GM21515 (cell line): ENCODE results near the gene ASTN1.
"Not testable (repeated sequence)": the region's sequence is repeated elsewhere in the genome, so short reads cannot be mapped to it uniquely, and the experiment has no call there.

Experiments
- ATAC-seq: cut with Tn5 transposase; IDR thresholded peaks from one replicate; pipeline ENCODE4 v1.9.1; 2021; ENCODE audit not compliant: unreplicated experiment

ASTN1 gene

GRCh38 chr1:177116941-177117340, 47.6 kb downstream of the ASTN1 start:
- ATAC-seq, result no peak

DNA sequence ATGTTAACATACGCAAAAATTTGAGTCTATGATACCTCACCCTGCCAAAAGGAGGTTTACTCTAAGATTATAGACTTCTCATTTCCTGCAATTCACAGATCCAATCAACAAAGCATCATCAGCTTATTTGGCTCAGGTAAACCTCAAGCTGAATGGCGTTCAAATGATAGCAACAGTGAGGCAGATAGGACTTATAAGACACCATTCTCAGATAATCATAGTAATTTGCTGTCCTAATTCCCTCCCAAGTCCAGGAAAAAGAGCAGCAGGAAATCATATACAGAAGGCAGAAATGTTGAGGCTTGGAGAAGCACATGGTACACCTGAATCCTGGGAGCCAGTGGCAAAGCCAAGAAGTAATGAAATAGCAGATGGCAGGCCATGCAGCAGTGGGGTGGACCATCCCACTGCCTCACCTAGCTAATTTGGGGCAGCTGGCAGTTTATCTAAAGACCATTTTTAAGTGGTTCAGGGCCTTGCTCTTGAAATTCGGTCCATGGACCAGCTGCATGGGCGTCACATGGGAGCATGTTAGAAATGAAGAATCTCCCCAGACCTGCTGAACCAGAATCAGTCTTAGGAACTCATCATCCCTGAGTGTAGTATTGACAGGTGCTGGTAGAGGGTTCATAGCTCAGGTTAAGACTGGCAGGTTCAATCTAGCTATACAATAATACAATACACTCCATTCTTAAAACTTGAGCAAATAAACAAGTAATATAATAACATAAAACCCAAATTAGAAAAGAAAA, 57.7 kb downstream of the ASTN1 start:
- ATAC-seq, result no peak

DNA sequence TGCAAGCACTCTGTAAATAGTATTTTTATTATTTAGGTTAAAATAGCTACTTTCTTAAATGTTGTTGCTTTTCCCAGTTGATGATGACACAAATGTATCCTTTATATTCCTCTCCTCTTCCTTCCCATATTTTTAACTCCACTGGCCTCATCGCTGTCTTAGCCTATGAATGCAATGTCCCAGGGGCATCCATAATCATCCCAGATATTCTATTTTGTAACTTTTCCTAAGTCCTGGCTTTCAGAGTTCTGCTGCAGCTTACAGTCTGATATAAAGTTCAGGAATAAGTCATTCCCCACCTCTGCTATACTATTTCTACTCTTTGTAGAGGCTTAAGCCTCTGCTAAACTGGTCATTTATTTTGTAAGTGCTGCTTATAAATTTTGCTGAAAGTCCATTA, 58.3 kb downstream of the ASTN1 start:
- ATAC-seq, result no peak

DNA sequence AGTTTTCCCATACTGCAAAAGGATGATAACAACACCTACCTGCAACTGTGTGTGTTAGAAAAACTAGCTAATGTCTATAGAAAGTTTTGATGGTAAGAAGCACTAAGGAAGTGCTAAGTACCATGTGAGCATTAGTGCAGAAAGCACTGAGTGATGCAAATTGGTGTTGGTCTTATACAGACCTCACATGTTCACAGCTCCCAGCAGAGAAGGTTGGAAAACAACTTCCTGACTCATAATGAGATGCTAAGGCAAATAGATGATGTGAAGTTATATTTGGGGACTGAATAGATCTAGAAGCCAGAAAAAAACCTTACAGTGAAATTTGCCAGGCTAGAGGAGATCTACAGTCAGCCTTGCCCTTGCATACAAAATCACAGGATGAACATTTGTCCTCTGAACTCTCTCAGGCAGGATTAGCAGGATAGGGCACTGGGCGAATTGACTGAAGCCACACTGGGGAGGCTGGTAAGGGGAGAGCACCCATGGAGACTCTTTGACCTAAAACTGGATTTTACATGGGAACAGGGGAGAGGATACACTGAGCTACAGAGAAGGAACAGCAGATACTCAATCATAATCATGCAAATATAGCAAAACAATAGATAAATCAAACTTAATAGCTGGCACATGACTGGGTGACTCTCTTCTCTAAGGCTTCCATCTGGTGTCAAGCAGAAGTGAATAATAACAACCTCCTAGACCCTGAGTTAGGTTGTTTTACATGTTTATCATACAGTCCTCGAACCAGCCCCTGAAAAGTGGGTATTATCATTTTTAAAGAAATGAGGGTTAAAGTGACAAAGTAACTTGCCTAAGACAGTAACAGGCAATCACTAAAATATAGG, 61.3 kb downstream of the ASTN1 start:
- no peak for ATAC-seq

GRCh38 chr1:177092001-177092400, 72.5 kb downstream of the ASTN1 start:
- ATAC-seq, result no peak

DNA sequence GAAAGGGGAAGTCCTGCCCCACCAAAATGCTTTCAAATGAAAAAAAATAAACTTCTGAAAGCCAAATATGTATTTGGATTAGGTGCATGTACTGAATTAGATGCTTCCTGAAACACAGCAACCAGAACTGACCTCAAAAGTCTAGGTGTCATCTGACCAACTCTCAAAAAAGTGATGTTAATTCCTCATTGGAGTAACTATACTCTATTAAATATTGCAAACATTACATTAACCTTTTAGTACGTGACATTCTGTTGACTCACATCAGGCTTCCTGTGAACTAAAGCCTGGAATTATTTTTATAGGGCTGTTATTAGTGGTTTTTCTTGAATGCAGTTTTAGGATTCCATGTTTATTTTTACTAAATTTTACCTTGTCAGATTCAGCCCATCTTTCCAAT, 73.5 kb downstream of the ASTN1 start:
- no peak for ATAC-seq

- ATAC-seq, result no peak
Observed at GRCh38 chr1:177088966-177089365, 75.5 kb downstream of the ASTN1 start.

GRCh38 chr1:177082855-177083693, 81.4 kb downstream of the ASTN1 start:
- ATAC-seq, result no peak

GRCh38 chr1:177080564-177080963, 83.9 kb downstream of the ASTN1 start:
- no peak for ATAC-seq

DNA sequence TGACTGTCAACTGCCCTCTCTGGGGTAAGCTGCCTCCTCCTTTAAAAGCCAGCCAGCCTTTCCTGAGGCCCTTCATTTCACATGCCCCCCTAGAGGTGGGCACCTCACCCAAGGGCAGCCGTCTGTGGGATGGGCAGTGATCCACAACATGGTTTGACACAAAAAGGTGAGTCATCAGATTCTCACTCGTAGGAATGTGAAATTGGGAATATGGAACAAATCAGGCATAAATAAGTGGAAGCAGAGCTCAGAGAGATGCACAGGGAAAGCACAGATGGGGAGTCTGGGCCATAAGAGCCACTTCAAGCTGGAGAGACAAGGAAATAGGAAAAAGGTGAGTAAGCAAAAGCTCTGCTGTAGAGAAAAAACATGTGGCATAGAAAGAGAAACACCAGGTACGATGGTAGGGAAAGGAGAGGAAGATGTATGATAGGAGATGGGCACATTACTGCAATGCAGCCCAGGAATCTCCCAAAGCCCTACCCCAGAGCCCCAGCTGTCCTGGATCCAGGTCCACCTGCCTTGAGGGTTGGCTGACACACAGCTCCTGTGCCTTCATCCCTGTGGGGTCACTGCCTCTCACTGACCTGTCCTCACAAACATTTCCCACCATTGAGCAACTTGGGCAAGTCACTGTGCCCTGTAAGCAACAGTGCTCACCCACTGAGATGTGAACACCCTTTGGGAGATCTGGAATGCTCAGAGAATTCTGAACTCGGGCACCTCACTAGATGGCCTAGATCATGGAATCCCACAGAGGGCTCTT, 86.6 kb downstream of the ASTN1 start:
- ATAC-seq, result no peak

DNA sequence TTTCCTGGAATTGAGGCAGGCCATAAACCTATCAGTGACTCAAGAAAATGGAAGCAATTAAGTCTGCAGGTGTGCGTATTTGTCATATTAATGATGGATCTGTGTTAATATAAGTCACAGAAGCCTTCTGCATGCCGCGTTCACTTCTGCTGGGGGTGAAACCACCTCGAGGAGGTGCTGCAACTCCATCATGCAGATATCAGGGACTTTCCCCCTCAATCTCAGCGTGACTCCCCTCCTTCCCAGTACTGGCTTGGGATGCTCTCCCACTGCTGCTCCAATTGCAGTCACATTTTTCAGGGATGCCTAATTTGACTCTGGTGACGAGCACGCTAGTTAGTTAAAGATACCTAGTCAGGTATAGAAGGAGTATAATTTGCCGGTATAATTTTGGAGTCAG, 87.5 kb downstream of the ASTN1 start:
- ATAC-seq, result no peak

DNA sequence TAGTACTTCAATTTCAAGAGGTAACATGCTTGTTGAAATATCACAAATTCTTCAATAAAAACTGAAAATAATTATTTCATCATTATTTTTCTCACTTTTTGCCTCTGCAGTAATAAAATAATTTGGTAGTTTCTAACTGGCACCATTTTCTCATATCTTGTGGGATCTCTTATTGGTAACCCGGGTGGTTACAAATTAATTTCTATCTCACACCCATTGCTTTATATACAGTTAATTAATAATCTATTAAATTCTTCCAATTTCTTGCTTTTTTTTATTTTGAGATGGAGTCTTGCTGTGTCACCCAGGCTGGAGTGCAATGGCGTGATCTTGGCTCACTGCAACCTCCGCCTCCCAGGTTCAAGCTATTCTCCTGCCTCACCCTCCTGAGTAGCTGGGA, 89.7 kb downstream of the ASTN1 start:
- ATAC-seq, result not testable (repeated sequence)

DNA sequence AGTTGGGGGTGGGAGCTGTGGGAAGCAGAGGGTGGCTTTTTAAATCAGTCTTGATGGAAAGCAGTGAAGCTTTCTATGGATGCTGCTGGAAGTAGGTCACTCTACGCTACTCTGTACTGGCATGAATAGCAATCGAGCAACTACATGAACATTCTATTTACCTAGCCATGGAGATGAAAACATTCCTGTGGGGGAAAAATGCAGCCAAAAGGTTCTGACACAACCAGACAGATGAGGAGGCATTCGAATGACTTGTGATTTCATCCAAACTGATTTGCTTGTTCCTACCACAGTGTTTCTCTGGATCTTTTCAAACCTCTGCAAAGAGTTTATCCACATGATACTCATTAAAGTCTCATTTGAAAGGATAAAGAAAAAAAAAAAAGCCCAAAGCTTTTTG, 95.0 kb downstream of the ASTN1 start:
- ATAC-seq, result no peak

GRCh38 chr1:177067752-177068410, 96.6 kb downstream of the ASTN1 start:
- ATAC-seq, result no peak

DNA sequence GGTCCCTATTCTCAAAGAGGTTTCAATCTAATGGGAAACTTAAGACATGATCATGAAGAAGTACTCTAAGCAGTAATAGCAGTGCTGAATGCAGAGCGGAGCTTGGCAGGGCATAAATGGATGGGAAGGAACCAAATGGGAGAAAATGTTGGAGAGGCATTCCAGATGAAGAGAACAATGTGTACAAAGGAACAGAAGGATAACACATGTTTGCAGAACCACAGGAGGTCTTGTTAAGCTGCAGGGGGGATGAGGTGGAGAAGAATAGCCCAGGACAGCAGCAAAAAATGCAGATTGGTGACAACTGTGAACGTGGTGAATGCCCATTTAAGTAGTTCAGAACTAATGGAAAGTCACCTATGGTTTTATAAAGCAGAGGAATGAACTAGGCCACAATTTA, 99.1 kb downstream of the ASTN1 start:
- no peak for ATAC-seq

DNA sequence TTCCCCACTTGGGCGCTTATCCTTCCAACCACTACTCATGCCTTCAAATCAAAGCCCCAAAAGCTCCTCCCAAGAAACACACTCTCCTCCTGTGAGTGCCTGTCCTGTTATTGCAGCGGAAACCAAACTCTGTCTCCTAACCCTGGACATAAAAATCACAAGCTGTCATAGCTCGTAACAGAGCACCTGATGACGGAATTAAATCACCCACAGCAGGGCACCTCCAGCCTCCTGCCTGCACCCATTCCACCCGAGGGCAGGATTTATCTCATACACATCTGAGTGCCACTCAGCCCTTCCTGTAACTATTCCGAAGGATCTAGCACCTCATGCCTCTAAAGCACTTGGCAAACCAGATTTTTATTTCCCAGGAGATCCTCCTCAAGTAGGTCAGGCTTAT, 100.9 kb downstream of the ASTN1 start:
- no peak for ATAC-seq

DNA sequence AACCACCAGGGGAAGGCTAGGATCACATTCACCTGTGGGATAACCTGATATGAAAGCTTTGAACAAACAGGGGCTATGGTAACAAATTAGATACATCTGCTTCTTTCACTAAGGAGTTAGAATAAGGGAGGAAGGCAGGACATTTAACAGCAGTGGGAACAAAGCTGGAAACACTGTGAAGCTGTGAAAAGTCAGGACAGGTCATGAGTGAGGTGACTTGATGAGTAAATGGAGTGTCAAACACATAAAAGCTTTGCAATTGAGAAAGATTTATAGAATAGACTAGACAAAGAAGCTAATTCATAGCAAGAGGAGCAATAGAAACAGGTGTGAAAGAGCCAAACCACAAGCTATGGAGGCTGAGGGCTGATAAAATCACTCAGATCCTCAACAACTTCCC, 110.0 kb downstream of the ASTN1 start:
- ATAC-seq, result no peak

DNA sequence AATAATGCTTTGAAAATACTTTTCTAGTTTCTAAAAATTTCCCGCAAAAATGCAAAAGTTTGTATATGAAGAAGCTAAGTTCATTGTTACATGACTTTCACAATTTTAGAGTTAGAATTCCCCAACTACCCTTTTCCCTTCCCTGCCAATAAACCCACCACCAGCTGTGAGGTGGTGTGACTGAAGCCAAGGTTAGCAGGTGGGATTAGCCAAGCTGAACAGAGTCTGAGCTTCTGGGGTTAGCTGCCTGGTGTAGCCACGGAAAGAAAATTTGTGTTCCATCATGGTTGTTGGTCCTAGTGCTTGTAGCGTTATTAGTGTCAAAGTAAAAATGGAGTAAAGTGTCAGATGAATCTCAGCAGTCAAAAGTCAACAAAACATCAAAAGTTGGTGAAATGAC, 110.9 kb downstream of the ASTN1 start:
- no peak for ATAC-seq

DNA sequence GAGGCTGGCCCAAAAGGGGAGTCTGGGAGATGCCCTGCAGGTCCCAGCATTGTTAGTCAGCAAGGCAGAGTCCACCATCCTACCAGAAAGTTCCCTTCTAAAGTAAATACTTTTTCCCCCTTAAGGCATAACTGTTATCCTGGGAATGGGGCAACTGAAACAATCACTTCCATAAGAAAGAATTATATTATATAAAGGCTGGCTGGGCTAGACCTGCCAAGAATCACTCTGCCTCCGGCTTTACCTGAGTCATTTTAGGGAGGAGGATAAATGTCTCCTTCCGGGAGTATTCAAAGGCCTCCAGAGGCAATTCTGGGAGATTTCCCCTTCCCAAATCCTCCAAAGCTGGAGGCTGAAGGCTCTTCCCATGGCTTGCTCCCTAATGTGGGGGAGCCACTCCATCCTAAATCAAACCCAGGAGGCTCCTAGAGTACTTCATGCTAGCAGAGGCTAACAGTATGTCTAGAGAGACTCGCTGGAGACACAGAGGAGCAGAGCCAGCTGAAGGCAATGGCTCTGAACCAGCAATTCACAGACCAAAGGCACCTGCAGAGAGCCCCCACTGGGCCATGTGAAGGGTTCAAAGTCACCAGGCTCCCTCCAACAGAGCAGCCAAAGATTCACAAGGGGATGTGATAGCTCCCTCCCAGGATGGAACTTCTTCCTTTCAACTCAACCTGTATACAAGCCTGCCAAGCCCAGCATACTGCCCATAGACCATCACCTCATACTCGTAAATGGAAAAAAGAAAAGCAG, 116.0 kb downstream of the ASTN1 start:
- no peak for ATAC-seq

DNA sequence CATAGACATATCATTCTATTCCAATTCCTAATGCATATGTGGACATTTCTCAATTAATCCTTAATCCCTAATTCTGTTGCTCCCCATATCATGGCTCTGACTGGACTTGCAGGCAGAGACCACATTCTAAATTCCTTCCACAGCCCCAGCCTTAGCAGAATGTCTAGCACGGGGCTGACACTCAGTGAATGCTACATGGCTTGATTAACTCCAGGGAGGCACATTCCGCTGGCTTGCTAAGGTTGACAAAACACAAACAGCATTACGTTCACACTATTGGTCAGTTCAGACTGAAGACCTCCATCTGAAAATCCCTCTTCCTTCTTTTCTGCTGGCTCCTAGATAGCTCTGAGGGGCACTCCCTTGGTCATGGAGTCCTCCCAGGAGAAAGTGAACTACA, 119.4 kb downstream of the ASTN1 start:
- no peak for ATAC-seq
